B cell (primary cell): ENCODE data around the gene ATXN7L2. TPM values are rescaled to one million over a fixed set of nuclear protein-coding genes. Genes with fewer than 3 reads are reported as not detected.
A peak's percentile ranks its signal among the peaks of the same experiment; 100 is the strongest.

Source experiments
- ATAC-seq: fragments of 200-7000 bp; cut with Tn5 transposase; one replicate; pipeline ENCODE4 v1.10.0; 2021; ENCODE audit warnings: low read depth, mild to moderate bottlenecking, moderate number of reproducible peaks, moderate library complexity
- CTCF ChIA-PET: fragments of 350-600 bp; sonication (Branson Sonifier 250); formaldehyde crosslinking; loops from one replicate; lab custom pipeline; 2021; ENCODE audit warnings: antibody characterized with exemption, inconsistent platforms; lab: Charles Lee
- POLR2A ChIA-PET: fragments of 350-600 bp; sonication (Branson Sonifier 250); formaldehyde crosslinking; loops from one replicate; lab custom pipeline; 2021; ENCODE audit warnings: antibody characterized with exemption; lab: Charles Lee
- DNase-seq: peaks from one replicate; pipeline ENCODE4 v3.0.0; 2013
- H2AFZ ChIP-seq: 2 replicates; pipeline ENCODE4 v1.6.1; 2012; ENCODE audit warnings: mild to moderate bottlenecking, low read depth, low read length; ENCODE audit not compliant: insufficient read depth, poor library complexity, severe bottlenecking
- H3K27ac ChIP-seq, 2 donors: 1 replicate in 1 of 2; 2 replicates in 1 of 2; pipeline ENCODE4 v1.5.1; 2012 to 2013; ENCODE audit warnings: low read length in 2 of 2, mild to moderate bottlenecking in 2 of 2, moderate library complexity in 1 of 2
- H3K27me3 ChIP-seq, 4 experiments: fragments of 200-600 bp in 1 of 4; sonication (generic) in 1 of 4; replicated peaks in 1 of 4; 1 replicate in 2 of 4; 2 replicates in 2 of 4; pipeline versions ENCODE4 v1.6.1 to v1.7.0; 2013 to 2016; ENCODE audit warnings: low read length in 3 of 4, mild to moderate bottlenecking in 2 of 4, mixed read lengths in 1 of 4, moderate library complexity in 1 of 4; ENCODE audit not compliant: insufficient read depth in 4 of 4, control insufficient read depth in 3 of 4; ENCODE audit errors: control extremely low read depth in 1 of 4
- H3K36me3 ChIP-seq, 2 experiments: replicated peaks in 1 of 2; 1 replicate in 1 of 2; 2 replicates in 1 of 2; pipeline versions ENCODE4 v1.6.1 to v1.7.1; 2013; ENCODE audit warnings: low read length in 1 of 2; ENCODE audit not compliant: insufficient read depth in 2 of 2, control insufficient read depth in 1 of 2; ENCODE audit errors: control extremely low read depth in 1 of 2, extremely low read depth in 1 of 2
- H3K4me1 ChIP-seq, 2 donors: fragments of 200-600 bp in 1 of 2; sonication (generic) in 1 of 2; 1 replicate in 1 of 2; 2 replicates in 1 of 2; pipeline versions ENCODE4 v1.5.1 to v1.6.1; 2013 to 2017; ENCODE audit warnings: low read length in 2 of 2; ENCODE audit not compliant: control insufficient read depth in 2 of 2, insufficient read depth in 2 of 2
- H3K4me2 ChIP-seq: replicated peaks from 2 replicates; pipeline ENCODE3; 2012; ENCODE audit warnings: mild to moderate bottlenecking, low read depth, low read length; ENCODE audit not compliant: poor library complexity, severe bottlenecking
- H3K4me3 ChIP-seq, 5 experiments: fragments of 200-600 bp in 1 of 5; sonication (generic) in 1 of 5; 1 replicate in 3 of 5; 2 replicates in 2 of 5; pipeline versions ENCODE4 v1.5.1 to v1.7.0; 2011 to 2016; ENCODE audit warnings: low read length in 4 of 5, mild to moderate bottlenecking in 4 of 5, low read depth in 2 of 5, control low read depth in 1 of 5, moderate library complexity in 1 of 5; ENCODE audit not compliant: insufficient read depth in 1 of 5; ENCODE audit errors: control extremely low read depth in 1 of 5, extremely low read depth in 1 of 5
- H3K79me2 ChIP-seq: fragments of 200-600 bp; sonication (generic); one replicate; pipeline ENCODE4 v1.6.0; 2016; ENCODE audit warnings: low read length; ENCODE audit not compliant: control insufficient read depth, insufficient read depth
- H3K9ac ChIP-seq: fragments of 200-600 bp; sonication (generic); 2 replicates; pipeline ENCODE4 v1.6.1; 2017; ENCODE audit warnings: mild to moderate bottlenecking, low read length, moderate library complexity
- H3K9me3 ChIP-seq, 3 donors: one replicate each; pipeline versions ENCODE4 v1.6.1 to v1.7.1; 2013; ENCODE audit warnings: low read length in 2 of 3; ENCODE audit not compliant: control insufficient read depth in 2 of 3, insufficient read depth in 1 of 3; ENCODE audit errors: control extremely low read depth in 1 of 3
- H4K20me1 ChIP-seq: 2 replicates; pipeline ENCODE4 v1.6.0; 2012; ENCODE audit warnings: mild to moderate bottlenecking, low read length; ENCODE audit not compliant: insufficient read depth, control insufficient read depth, poor library complexity, severe bottlenecking
- H3K27ac Mint-ChIP-seq: one replicate; pipeline ENCODE4 v1.8.0; 2021; ENCODE audit warnings: mixed read lengths
- H3K27me3 Mint-ChIP-seq: one replicate; pipeline ENCODE4 v1.8.0; 2021; ENCODE audit warnings: mixed read lengths
- H3K4me1 Mint-ChIP-seq: one replicate; pipeline ENCODE4 v1.8.0; 2021; ENCODE audit warnings: mixed read lengths
- H3K4me3 Mint-ChIP-seq: one replicate; pipeline ENCODE4 v1.8.0; 2021; ENCODE audit warnings: mixed read lengths
- H3K9me3 Mint-ChIP-seq: one replicate; pipeline ENCODE4 v1.8.0; 2022; ENCODE audit warnings: mixed read lengths; ENCODE audit not compliant: insufficient read depth
- CTCF ChIP-seq: fragments of 200-600 bp; IDR thresholded peaks from one replicate; pipeline ENCODE4 v1.8.0; 2022; ENCODE audit warnings: antibody characterized with exemption, mild to moderate bottlenecking
- EZH2 ChIP-seq: IDR thresholded peaks from 2 replicates; pipeline ENCODE4 v1.6.1; 2012; ENCODE audit warnings: borderline replicate concordance, low read depth, mild to moderate bottlenecking, moderate library complexity, low read length; ENCODE audit not compliant: insufficient read depth, poor library complexity, severe bottlenecking
- WGBS: methylation state at CpG from one replicate; pipeline ENCODE4 v1.1.5; 2013; ENCODE audit warnings: missing lambda C conversion rate; ENCODE audit not compliant: insufficient coverage; 5-methylcytosine and 5-hydroxymethylcytosine counted together
- intact Hi-C: fragments of 100-400 bp; cut with micrococcal nuclease; formaldehyde crosslinking; loops from one replicate; pipeline ENCODE4 v1.10.0; 2022
- polyA plus RNA-seq: library from polyadenylated mRNA; depleted of rRNA; stranded (reverse); fragments of >200 nt; gene quantifications from 2 replicates; pipeline ENCODE4 v1.2.3, GENCODE V29; 2012
- total RNA-seq, 2 donors: library from RNA; stranded (reverse); fragments of 120-200 nt in 1 of 2; gene quantifications; 1 replicate in 1 of 2; 2 replicates in 1 of 2; pipeline versions ENCODE4 v1.2.3 to v1.2.4, GENCODE V29; 2013 to 2022

ATXN7L2 gene
- total and polyA plus RNA-seq, 2 donors (not counting 1 experiment from before 2014, with no cell fraction given), result 10.9 to 12.4 TPM

- Mint-ChIP-seq H3K9me3 (no peaks in the 10 kb centered on the region), H3K4me3 (no peak overlapping the region), H3K4me1 (peaks cover 22% of the 10 kb centered on the region), H3K27ac (peak overlapping the region; percentile 37), H3K27me3 (no peaks in the 10 kb centered on the region)
- Histone ChIP-seq H4K20me1 (peaks cover 10% of the 10 kb centered on the region), H3K79me2 (peaks cover 32% of the 10 kb centered on the region), H3K27ac (no peak overlapping the region), H3K4me1 (peaks cover 11 to 26% of the 10 kb centered on the region in 2 donors), H2AFZ (no peak overlapping the region), H3K4me3 (no peak overlapping the region), H3K9ac (no peak overlapping the region), H3K4me2 (no peak overlapping the region), H3K27me3 (no peaks in the 10 kb centered on the region), H3K9me3 (no peaks in the 10 kb centered on the region), H3K36me3 (peaks cover 0 to 27% of the 10 kb centered on the region in 2 experiments)
- DNase-seq (peak; percentile 76), ATAC-seq (peak; percentile 46)
- ChIA-PET POLR2A (interaction anchor here (1.1 kb wide), 1 partner anchor 42 kb away, joined by 19 read pairs; no protein-coding TSS in a partner anchor), CTCF (interaction anchor here (0.6 to 37.9 kb wide), 26 partner anchors 8 to 873 kb away, joined by 3 to 926 read pairs (median 4); partner anchors contain the start of genes AHCYL1, AMIGO1, GNAI3 and GPR61)
- 100% methylated on average over 8 of the region's 11 CpGs for WGBS
- peak; percentile 81 for TF ChIP-seq CTCF
- no peak for TF ChIP-seq EZH2
- intact Hi-C loops, result loop anchor here (1.0 to 5.0 kb wide), 3 partner anchors 42 to 497 kb away; no protein-coding TSS in a partner anchor
Measured at GRCh38 chr1:109490029-109490933, 6.6 kb downstream of the ATXN7L2 start.
